Aorta (tissue), 5 donors: ENCODE data around the gene CYLD. TPM values are rescaled to one million over a fixed set of nuclear protein-coding genes. Genes with fewer than 3 reads are reported as not detected.

Source experiments
- ATAC-seq: fragments of 200-7000 bp; cut with Tn5 transposase; one replicate; pipeline ENCODE4 v1.9.1; 2022; ENCODE audit warnings: moderate library complexity; ENCODE audit not compliant: low FRiP score
- DNase-seq, 2 donors: peaks; one replicate each; pipeline ENCODE4 v3.0.0-alpha.2; 2020
- H3K27ac ChIP-seq, 2 donors: one replicate each; pipeline ENCODE4 v1.5.1; 2013; ENCODE audit warnings: low read length in 2 of 2, mild to moderate bottlenecking in 2 of 2, moderate library complexity in 2 of 2, control low read depth in 1 of 2, inconsistent platforms in 1 of 2, low read depth in 1 of 2
- H3K27me3 ChIP-seq, 2 donors: one replicate each; pipeline ENCODE4 v1.6.1; 2013; ENCODE audit warnings: control low read depth in 1 of 2, low read length in 1 of 2, mild to moderate bottlenecking in 1 of 2, moderate library complexity in 1 of 2; ENCODE audit not compliant: insufficient read depth in 2 of 2, control insufficient read depth in 1 of 2
- H3K36me3 ChIP-seq, 2 donors: one replicate each; pipeline ENCODE4 v1.6.1; 2013; ENCODE audit warnings: control low read depth in 1 of 2, low read length in 1 of 2, mild to moderate bottlenecking in 1 of 2; ENCODE audit not compliant: insufficient read depth in 2 of 2, control insufficient read depth in 1 of 2
- H3K4me1 ChIP-seq, 2 donors: one replicate each; pipeline ENCODE4 v1.6.1; 2013; ENCODE audit warnings: low read length in 2 of 2, control low read depth in 1 of 2, mild to moderate bottlenecking in 1 of 2, moderate library complexity in 1 of 2; ENCODE audit not compliant: insufficient read depth in 2 of 2, control insufficient read depth in 1 of 2
- H3K4me3 ChIP-seq, 2 donors: one replicate each; pipeline ENCODE4 v1.5.1; 2013; ENCODE audit warnings: low read length in 2 of 2, control low read depth in 1 of 2, mild to moderate bottlenecking in 1 of 2
- H3K9me3 ChIP-seq: one replicate; pipeline ENCODE4 v1.6.1; 2013; ENCODE audit warnings: mild to moderate bottlenecking, low read length; ENCODE audit not compliant: control insufficient read depth
- WGBS, 2 donors: extraction: QIAGEN DNeasy Blood & Tissue Kit; methylation state at CpG; one replicate each; pipeline ENCODE4 v1.1.7; 2013; 5-methylcytosine and 5-hydroxymethylcytosine counted together
- intact Hi-C, 2 donors: fragments of 100-400 bp; cut with DNase I; formaldehyde crosslinking; loops; one replicate each; pipeline versions ENCODE4 v1.14.2 to v1.15.0; 2022
- polyA plus RNA-seq, 2 donors: library from polyadenylated mRNA; stranded (reverse); fragments of 200-250 nt; gene quantifications; one replicate each; pipeline ENCODE4 v1.2.3, GENCODE V29; 2013
- total RNA-seq, 2 donors: library from RNA; stranded (reverse); fragmentation: NEBNext Ultra II Directional; extraction: Animal tissue kit (Norgen Biotek cat#: 25700); gene quantifications; one replicate each; pipeline ENCODE4 v1.2.1, GENCODE V29; 2021
- donor health status: healthy with polysubstance abuse.
- donor health status: Bipolar disorder and iron deficiency.
- donor health status: DM: no; HTN: no; CAD: no.
- donor health status: DM: no; HTN: no; CAD: no.
- donor health status: DM: yes; HTN: yes; CAD: no.

CYLD gene
- total and polyA plus RNA-seq, 4 donors = 15.8 to 65.1 (median 42.7) TPM

DNA sequence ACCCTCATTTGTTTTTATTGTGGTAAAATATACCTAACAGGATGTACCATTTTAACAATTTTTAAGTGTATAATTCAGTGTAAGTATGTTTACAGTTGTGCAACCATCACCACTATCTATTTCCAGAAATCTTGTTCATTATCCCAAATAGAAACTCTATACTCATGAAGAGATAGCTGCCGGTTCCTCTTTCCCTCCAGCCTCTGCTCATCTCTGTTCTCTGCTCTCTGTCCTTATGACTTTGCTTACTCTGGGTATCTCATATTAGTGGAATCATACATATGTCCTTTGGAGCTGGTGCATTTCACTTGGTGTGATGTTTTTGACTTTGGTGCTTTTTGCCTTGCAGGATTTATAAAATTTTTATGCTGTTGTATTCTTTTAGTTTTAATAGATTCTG is 19.4 kb downstream of the CYLD start:
- no peak for ATAC-seq

DNA sequence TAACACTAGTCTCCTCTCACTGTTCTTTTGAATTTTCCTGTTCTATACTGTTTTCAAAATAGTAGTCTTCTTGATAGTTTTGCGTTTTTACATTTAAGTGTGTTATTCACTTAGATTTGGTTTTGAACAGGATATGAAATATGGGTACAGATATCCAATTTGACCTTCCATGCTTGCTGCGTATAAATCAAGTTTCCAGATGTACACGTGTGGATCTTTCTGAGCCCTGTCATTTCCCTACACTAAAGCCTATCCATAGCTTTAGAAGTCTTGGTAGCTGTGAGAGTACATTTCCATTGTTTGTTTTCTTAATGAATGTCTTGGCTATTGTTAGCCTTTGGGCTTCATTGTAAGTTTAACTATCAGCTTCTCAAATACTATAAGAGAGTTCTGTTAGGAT is 20.4 kb downstream of the CYLD start:
- Histone ChIP-seq H3K27me3 (no peaks in the 10 kb centered on the region), H3K4me3 (no peak overlapping the region), H3K36me3 (peaks cover 0 to 5% of the 10 kb centered on the region in 2 donors), H3K9me3 (no peaks in the 10 kb centered on the region), H3K27ac (no peak overlapping the region), H3K4me1 (no peaks in the 10 kb centered on the region)
- intact Hi-C loops = no loop called here
- ATAC-seq = no peak
- WGBS, 2 donors = 55 to 63% methylated on average over 3 of the region's 3 CpGs
- DNase-seq = no peak

More for the DNA sequence above, 19.4 kb downstream of the CYLD start:
- DNase-seq = no peak
- intact Hi-C loops = no loop called here
- no peaks in the 10 kb centered on the region for H3K4me1 ChIP-seq
- no peak overlapping the region for H3K27ac ChIP-seq
- H3K4me3 ChIP-seq = no peak overlapping the region
- no peaks in the 10 kb centered on the region for H3K9me3 ChIP-seq
- WGBS, 2 donors = 83 to 97% methylated on average over 1 of the region's 1 CpG
- H3K36me3 ChIP-seq = peaks cover 0 to 3% of the 10 kb centered on the region in 2 donors
- H3K27me3 ChIP-seq = no peaks in the 10 kb centered on the region

DNA sequence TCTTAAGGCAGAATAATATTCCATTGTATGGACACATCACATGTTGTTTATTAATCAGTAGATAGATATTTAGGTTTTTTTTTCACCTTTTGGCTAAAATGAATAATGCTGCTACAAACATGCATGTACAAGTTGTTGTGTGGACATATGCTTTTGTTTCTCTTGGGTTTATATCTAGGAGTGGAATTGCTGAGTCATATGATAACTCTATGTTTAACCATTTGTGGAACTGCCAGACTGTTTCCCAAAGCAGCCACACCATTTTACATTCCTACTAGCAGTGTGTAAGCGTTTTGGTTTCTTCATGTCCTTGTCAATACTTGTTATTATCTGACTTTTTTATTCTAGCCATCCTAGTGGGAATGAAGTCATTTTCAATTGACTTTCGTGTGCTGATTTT is 21.3 kb downstream of the CYLD start:
- Histone ChIP-seq H3K4me3 (no peak overlapping the region), H3K9me3 (no peaks in the 10 kb centered on the region), H3K4me1 (no peaks in the 10 kb centered on the region), H3K27ac (no peak overlapping the region), H3K27me3 (no peaks in the 10 kb centered on the region), H3K36me3 (peaks cover 0 to 5% of the 10 kb centered on the region in 2 donors)
- intact Hi-C loops = no loop called here
- ATAC-seq = no peak
- 84 to 90% methylated on average over 2 of the region's 2 CpGs for WGBS, 2 donors
- DNase-seq = no peak

DNA sequence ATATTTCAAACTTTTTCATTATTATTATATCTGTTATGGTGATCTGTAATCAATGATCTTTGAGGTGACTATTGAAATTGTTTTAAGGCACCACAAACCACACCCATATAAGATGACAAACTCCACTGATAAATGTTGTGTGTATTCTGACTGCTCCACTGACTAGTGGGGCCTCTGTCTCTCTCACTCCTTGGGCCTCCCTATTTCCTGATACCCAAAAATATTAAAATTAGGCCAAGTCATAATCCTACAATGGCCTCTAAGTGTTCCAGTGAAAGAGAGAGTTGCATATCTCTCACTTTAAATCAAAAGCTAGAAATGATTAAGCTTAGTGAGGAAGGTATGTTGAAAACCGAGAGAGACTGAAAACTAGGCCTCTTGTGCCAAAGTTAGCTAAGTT is 23.4 kb downstream of the CYLD start:
- Histone ChIP-seq H3K27ac (no peak overlapping the region), H3K27me3 (no peaks in the 10 kb centered on the region), H3K9me3 (no peaks in the 10 kb centered on the region), H3K36me3 (peaks cover 0 to 5% of the 10 kb centered on the region in 2 donors), H3K4me1 (no peaks in the 10 kb centered on the region), H3K4me3 (no peak overlapping the region)
- DNase-seq (no peak), ATAC-seq (no peak)
- 87 to 96% methylated on average over 1 of the region's 1 CpG for WGBS, 2 donors
- intact Hi-C loops = no loop called here

DNA sequence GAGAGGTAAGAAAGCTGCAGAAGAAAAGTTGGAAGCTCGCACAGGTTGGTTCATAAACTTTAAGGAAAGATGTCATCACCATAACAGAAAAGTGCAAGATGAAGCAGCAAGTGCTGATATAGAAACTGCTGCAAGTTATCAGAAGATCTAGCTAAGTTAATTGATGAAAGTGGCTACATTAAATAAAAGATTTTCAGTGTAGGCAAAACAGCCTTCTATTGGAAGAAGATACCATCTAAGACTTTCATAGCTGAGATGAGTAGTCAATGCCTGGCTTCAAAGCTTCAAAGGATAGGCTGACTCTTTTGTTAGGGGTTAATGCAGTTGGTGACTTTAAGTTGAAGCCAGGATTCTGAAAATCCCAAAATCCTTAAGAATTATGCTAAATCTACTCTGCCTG is 24.0 kb downstream of the CYLD start:
- Histone ChIP-seq H3K27ac (no peak overlapping the region), H3K36me3 (peaks cover 0 to 5% of the 10 kb centered on the region in 2 donors), H3K9me3 (no peaks in the 10 kb centered on the region), H3K4me3 (no peak overlapping the region), H3K27me3 (no peaks in the 10 kb centered on the region), H3K4me1 (no peaks in the 10 kb centered on the region)
- DNase-seq (no peak), ATAC-seq (no peak)
- intact Hi-C loops = no loop called here
- 96 to 100% methylated on average over 1 of the region's 1 CpG for WGBS, 2 donors

DNA sequence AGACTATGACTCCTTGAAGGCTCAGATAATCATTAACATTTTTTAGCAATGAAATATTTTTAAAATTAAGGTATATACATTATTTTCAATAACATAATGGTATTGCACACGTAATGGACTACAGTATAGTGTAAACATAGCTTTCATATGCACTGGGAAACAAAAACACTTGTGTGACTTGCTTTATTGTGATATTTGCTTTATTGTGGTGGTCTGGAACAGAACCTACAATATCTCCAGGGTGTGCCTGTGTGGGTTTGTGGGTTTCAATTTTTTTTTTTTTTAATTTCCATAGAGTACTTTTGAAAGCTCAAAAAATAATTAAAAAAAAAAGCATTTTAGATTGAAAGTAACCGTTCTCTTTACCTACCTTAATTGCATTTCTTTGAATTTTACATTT is 25.3 kb downstream of the CYLD start:
- Histone ChIP-seq H3K27ac (no peak overlapping the region), H3K36me3 (peaks cover 0 to 5% of the 10 kb centered on the region in 2 donors), H3K4me3 (no peak overlapping the region), H3K9me3 (no peaks in the 10 kb centered on the region), H3K27me3 (no peaks in the 10 kb centered on the region), H3K4me1 (no peaks in the 10 kb centered on the region)
- DNase-seq = no peak
- ATAC-seq = no peak
- intact Hi-C loops = no loop called here
- WGBS, 2 donors = 95 to 97% methylated on average over 2 of the region's 2 CpGs

DNA sequence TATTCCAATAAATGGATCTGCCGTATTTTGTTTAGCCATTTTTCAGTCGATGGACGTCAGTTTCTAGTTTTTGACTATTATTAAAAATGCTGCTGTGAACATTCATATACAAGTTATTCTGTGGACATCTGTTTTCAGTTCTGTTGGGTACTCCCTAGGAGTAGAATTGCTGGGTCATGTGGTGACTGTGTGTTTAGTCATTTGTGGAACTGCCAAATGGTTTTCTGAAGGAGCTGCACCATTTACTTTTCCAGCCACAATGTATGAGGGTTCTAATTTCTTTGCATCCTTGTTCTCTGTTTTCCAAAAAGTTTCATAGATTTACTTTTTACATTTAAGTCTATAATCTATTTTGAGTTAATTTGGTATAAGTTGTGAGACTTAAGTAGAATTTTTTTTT is 29.5 kb downstream of the CYLD start:
- H3K4me3 ChIP-seq = no peak overlapping the region
- no peaks in the 10 kb centered on the region for H3K9me3 ChIP-seq
- no peak for ATAC-seq
- WGBS, 2 donors = 93 to 94% methylated on average over 3 of the region's 3 CpGs
- H3K27me3 ChIP-seq = no peaks in the 10 kb centered on the region
- DNase-seq = no peak
- intact Hi-C loops = no loop called here
- no peak overlapping the region for H3K27ac ChIP-seq
- no peaks in the 10 kb centered on the region for H3K4me1 ChIP-seq
- H3K36me3 ChIP-seq = peaks cover 0 to 1% of the 10 kb centered on the region in 2 donors

DNA sequence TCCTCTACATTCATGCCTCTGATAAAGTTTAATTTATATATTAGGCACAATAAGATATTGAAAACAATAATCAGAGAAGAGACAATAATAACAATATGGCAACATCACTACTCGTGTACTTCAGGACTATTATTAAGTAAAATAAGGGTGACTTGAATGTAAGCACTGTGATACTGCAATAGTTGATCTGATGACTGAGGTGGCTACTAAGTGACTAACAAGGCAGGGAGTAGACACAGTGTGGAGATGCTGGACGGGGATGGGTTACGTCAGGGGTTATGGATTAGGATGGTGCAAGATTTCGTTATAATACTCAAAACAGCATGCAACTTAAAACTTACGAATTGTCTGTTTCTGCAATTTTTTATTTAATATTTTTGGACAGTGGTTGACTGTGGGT is 32.5 kb downstream of the CYLD start:
- Histone ChIP-seq H3K4me3 (no peak overlapping the region), H3K27ac (no peak overlapping the region), H3K4me1 (no peaks in the 10 kb centered on the region), H3K9me3 (no peaks in the 10 kb centered on the region), H3K36me3 (peaks cover 0 to 3% of the 10 kb centered on the region in 2 donors), H3K27me3 (no peaks in the 10 kb centered on the region)
- ATAC-seq (no peak), DNase-seq (no peak)
- WGBS, 2 donors = 94% methylated on average over 5 of the region's 5 CpGs
- intact Hi-C loops = no loop called here

DNA sequence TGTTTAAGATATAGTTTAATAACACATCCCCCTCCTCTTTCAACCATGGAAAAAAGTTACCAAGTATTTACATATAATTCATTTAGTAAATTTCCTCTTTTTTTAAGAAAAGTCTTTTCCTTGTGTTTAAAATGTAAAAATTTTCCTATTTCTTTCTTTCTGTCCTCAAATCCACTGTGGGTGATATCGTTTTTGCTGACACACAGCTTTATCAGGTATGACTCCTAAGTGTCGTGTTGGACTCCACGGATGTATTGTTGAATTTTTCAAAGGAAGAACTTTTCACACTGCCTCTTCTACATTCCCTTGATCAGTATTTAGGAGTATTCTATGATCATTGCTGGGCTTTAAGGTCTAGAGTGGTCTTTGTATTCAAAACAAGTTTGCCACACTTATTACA is 33.1 kb downstream of the CYLD start:
- Histone ChIP-seq H3K27ac (no peak overlapping the region), H3K4me3 (no peak overlapping the region), H3K27me3 (no peaks in the 10 kb centered on the region), H3K4me1 (no peaks in the 10 kb centered on the region), H3K36me3 (peaks cover 0 to 7% of the 10 kb centered on the region in 2 donors), H3K9me3 (no peaks in the 10 kb centered on the region)
- 86 to 91% methylated on average over 3 of the region's 3 CpGs for WGBS, 2 donors
- DNase-seq (no peak), ATAC-seq (no peak)
- intact Hi-C loops = no loop called here
